Measurements from ENCODE around the gene ADCK1.

- TF ChIP-seq EZH2phosphoT487 (IDR thresholded peaks at IDR 0.05; ENCODE audit: insufficient read depth, low read depth): no peak
- TF ChIP-seq EZH2 (IDR thresholded peaks at IDR 0.05; ENCODE audit: insufficient read depth, poor library complexity, severe bottlenecking): no peak
These were observed 54.0 kb downstream of the ADCK1 start for GRCh38 chr14:77853919-77854318.

Measured in GM23248 (cell line).